GM12878 (cell line): Measurements from ENCODE around the gene STK16. TPM values are rescaled to one million over a fixed set of nuclear protein-coding genes. Genes with fewer than 3 reads are reported as not detected.

Experiments
- ATAC-seq: fragments of 200-7000 bp; cut with Tn5 transposase; 3 replicates; pipeline ENCODE4 v1.9.1; 2020; ENCODE audit warnings: mild to moderate bottlenecking, moderate library complexity
- BruUV-seq: library from RNA; stranded (reverse); fragments of 400-500 nt; replicated peaks from 2 replicates; lab custom pipeline; 2021; lab: Mats Ljungman, UMichigan
- CTCF ChIA-PET: fragments of 300-600 bp; sonication (Branson Sonifier 250); formaldehyde crosslinking; extraction: SDS; loops from one replicate; lab custom pipeline; 2021; ENCODE audit warnings: inconsistent platforms; lab: Yijun Ruan, JAX
- POLR2A ChIA-PET: fragments of 350-600 bp; formaldehyde crosslinking; extraction: SDS; loops from one replicate; lab custom pipeline; 2021; ENCODE audit warnings: inconsistent platforms; lab: Charles Lee
- RAD21 ChIA-PET: fragments of 300-600 bp; sonication (Branson Sonifier 250); formaldehyde crosslinking; loops from one replicate; lab custom pipeline; 2023; ENCODE audit warnings: antibody characterized with exemption; ENCODE audit not compliant: unreplicated experiment; lab: Charles Lee
- SMC1A ChIA-PET: fragments of 300-600 bp; sonication (Branson Sonifier 250); formaldehyde crosslinking; loops from one replicate; lab custom pipeline; 2023; ENCODE audit not compliant: unreplicated experiment, uncharacterized antibody; lab: Charles Lee
- DNase-seq: peaks from one replicate; pipeline ENCODE4 v3.0.0-alpha.2; 2011; ENCODE audit warnings: low read depth, low spot score
- FAIRE-seq: peaks from 3 replicates; lab custom pipeline; 2011; peaks lifted over from hg19 to GRCh38; lab: Jason Lieb, UNC
- H2AFZ ChIP-seq: 2 replicates; pipeline ENCODE4 v1.6.0; 2011; ENCODE audit warnings: low read depth, low read length, control low read depth; ENCODE audit not compliant: control insufficient read depth
- H3K27ac ChIP-seq: 2 replicates; pipeline ENCODE4 v1.5.1; 2011; ENCODE audit warnings: control low read depth; ENCODE audit not compliant: control insufficient read depth, insufficient read depth
- H3K27me3 ChIP-seq, 2 experiments: replicated peaks in 1 of 2; 2 replicates each; pipeline versions ENCODE4 v1.6.0 to v1.6.1; 2011; ENCODE audit warnings: low read length in 1 of 2; ENCODE audit not compliant: control insufficient read depth in 2 of 2, insufficient read depth in 2 of 2
- H3K36me3 ChIP-seq, 2 experiments: 2 replicates each; pipeline ENCODE4 v1.5.1; 2011; ENCODE audit warnings: low read length in 1 of 2; ENCODE audit not compliant: control insufficient read depth in 2 of 2, insufficient read depth in 2 of 2
- H3K4me1 ChIP-seq: 2 replicates; pipeline ENCODE4 v1.6.1; 2011; ENCODE audit warnings: mild to moderate bottlenecking, low read length, moderate library complexity, mixed read lengths; ENCODE audit not compliant: control insufficient read depth, insufficient read depth
- H3K4me2 ChIP-seq: 2 replicates; pipeline ENCODE4 v1.6.0; 2011; ENCODE audit warnings: control low read depth; ENCODE audit not compliant: control insufficient read depth, insufficient read depth
- H3K4me3 ChIP-seq: fragments of 200-600 bp; sonication (generic); 2 replicates; pipeline ENCODE4 v1.5.1; 2016
- H3K79me2 ChIP-seq: 2 replicates; pipeline ENCODE4 v1.6.0; 2011; ENCODE audit warnings: low read length; ENCODE audit not compliant: control insufficient read depth, insufficient read depth
- H3K9ac ChIP-seq: 2 replicates; pipeline ENCODE4 v1.8.0; 2011; ENCODE audit warnings: low read length, control low read depth, mixed read lengths; ENCODE audit not compliant: control insufficient read depth, insufficient read depth
- H3K9me3 ChIP-seq: replicated peaks from 3 replicates; pipeline ENCODE4 v1.5.1; 2011; ENCODE audit warnings: mild to moderate bottlenecking, low read length; ENCODE audit not compliant: control insufficient read depth, insufficient read depth
- H4K20me1 ChIP-seq: 2 replicates; pipeline ENCODE4 v1.6.0; 2011; ENCODE audit not compliant: control insufficient read depth, insufficient read depth
- CREB1 ChIP-seq: IDR thresholded peaks from 2 replicates; pipeline ENCODE4 v1.6.1; 2012; ENCODE audit warnings: low read depth, mild to moderate bottlenecking, inconsistent platforms
- IKZF2 ChIP-seq, 2 experiments: fragments of 450-650 bp; IDR thresholded peaks; 2 replicates each; pipeline ENCODE4 v1.6.1; 2017; ENCODE audit warnings: mild to moderate bottlenecking in 2 of 2, moderate library complexity in 2 of 2
- MTA2 ChIP-seq: fragments of 450-650 bp; IDR thresholded peaks from 2 replicates; pipeline ENCODE4 v1.6.1; 2016; ENCODE audit warnings: low read depth, mild to moderate bottlenecking, moderate library complexity
- PKNOX1 ChIP-seq: fragments of 450-650 bp; IDR thresholded peaks from 2 replicates; pipeline ENCODE4 v1.6.1; 2016; ENCODE audit warnings: mild to moderate bottlenecking
- WGBS: methylation state at CpG from one replicate; pipeline ENCODE4 v1.1.6; 2016; ENCODE audit warnings: low lambda C conversion rate; ENCODE audit not compliant: insufficient replicate concordance, insufficient coverage; ENCODE audit errors: missing lambda C conversion rate; 5-methylcytosine and 5-hydroxymethylcytosine counted together
- in situ Hi-C: fragments of 300-500 bp; cut with MboI; formaldehyde crosslinking; loops from 9 replicates; pipeline ENCODE4 v1.14.3; 2018; ENCODE audit warnings: mixed read lengths
- intact Hi-C: fragments of 100-400 bp; cut with micrococcal nuclease; formaldehyde crosslinking; loops from one replicate; pipeline ENCODE4 v1.14.2; 2022; ENCODE audit not compliant: unreplicated experiment
- polyA plus RNA-seq, 11 experiments: library from polyadenylated mRNA; depleted of rRNA in 4 of 11; unstranded in 6 of 11; stranded (reverse) in 5 of 11; fragments of >200 nt; fragmentation: Nextera tagmentation in 4 of 11; fragmentation: Illumina TruSeq in 1 of 11; extraction: Ambion mirVana in 4 of 11; extraction: Trizol in 1 of 11; gene quantifications; 1 replicate in 1 of 11; 2 replicates in 10 of 11; pipeline versions ENCODE4 v1.2.1 to v1.2.3, GENCODE V29; 2011 to 2016; ENCODE audit warnings: inconsistent platforms in 2 of 11, missing spikeins in 2 of 11, low read depth in 1 of 11
- total RNA-seq, 4 experiments: library from RNA; depleted of rRNA in 3 of 4; stranded (reverse); fragments of >200 nt in 3 of 4; fragmentation: Illumina TruSeq in 1 of 4; extraction: Trizol in 1 of 4; gene quantifications; 2 replicates each; pipeline versions ENCODE4 v1.2.1 to v1.2.3, GENCODE V29; 2013 to 2021

The STK16 gene
- total and polyA plus RNA-seq, 10 of the 15 experiments (the other 5 are each of a cell fraction or from before 2014, with no cell fraction given) = 4.3 to 50.1 (median 17.9) TPM

GRCh38 chr2:219207884-219208740 lies 37.2 kb upstream of the STK16 start:
- intact Hi-C loops = loop anchor here (2.0 to 5.0 kb wide), 2 partner anchors 31 to 69 kb away; partner anchors contain the start of genes CNPPD1 and DNAJB2
- ChIA-PET POLR2A (interaction anchor here (0.5 to 4.0 kb wide), 9 partner anchors 9 to 685 kb away, joined by 3 to 47 read pairs (median 6); partner anchors contain the start of genes ABCB6, ANKZF1, ATG9A and CNPPD1), SMC1A (interaction anchor here (0.7 to 3.1 kb wide), 5 partner anchors 32 to 87 kb away, joined by 3 to 14 read pairs (median 4); partner anchors contain the start of genes CNPPD1, GLB1L and STK16), CTCF (interaction anchor here (1.0 to 2.2 kb wide), 4 partner anchors 37 to 87 kb away, joined by 3 to 13 read pairs (median 6); partner anchors contain the start of gene NHEJ1), RAD21 (interaction anchor here (2.5 to 2.9 kb wide), 2 partner anchors 32 to 37 kb away, joined by 12 to 21 read pairs; partner anchors contain the start of genes CNPPD1 and SLC23A3)
- no peak overlapping the region for H3K27ac ChIP-seq
- H3K9me3 ChIP-seq = no peaks in the 10 kb centered on the region
- TF ChIP-seq IKZF2 (IDR thresholded peaks at IDR 0.05) = no peak
- TF ChIP-seq MTA2 = no peak
- no peak for TF ChIP-seq PKNOX1
- TF ChIP-seq CREB1 = no peak
- no peaks in the 10 kb centered on the region for H3K27me3 ChIP-seq
- no peaks in the 10 kb centered on the region; the same call in 1 of the 2 replicates for H3K79me2 ChIP-seq
- BruUV-seq = no TSS peak
- in situ Hi-C loops = loop anchor here (5.0 kb wide), 1 partner anchor 36 kb away; the partner anchor contains the start of gene SLC23A3
- H3K4me1 ChIP-seq = peaks cover 8% of the 10 kb centered on the region
- no peak overlapping the region; the same call in 1 of the 2 replicates for H3K4me2 ChIP-seq
- no peak overlapping the region for H2AFZ ChIP-seq
- WGBS = 85% methylated on average over 17 of the region's 17 CpGs
- DNase-seq = no peak
- FAIRE-seq = no peak
- H3K36me3 ChIP-seq = peaks cover 0 to 9% of the 10 kb centered on the region in 2 experiments; a peak in 2 of 4 replicates
- ATAC-seq = no peak
- no peaks in the 10 kb centered on the region for H4K20me1 ChIP-seq
- H3K9ac ChIP-seq = no peak overlapping the region
- H3K4me3 ChIP-seq = no peak overlapping the region
